ENCODE data around the gene CDC42EP3. TPM values are rescaled to one million over a fixed set of nuclear protein-coding genes. Genes with fewer than 3 reads are reported as not detected.

The CDC42EP3 gene
- total and polyA plus RNA-seq, 12 donors: 4.2 to 30.2 (median 10.7) TPM

GRCh38 chr2:37667704-37668103 lies 3.7 kb downstream of the CDC42EP3 start:
- Histone ChIP-seq H3K9me3 (replicated peaks in 1 of 3) (no peaks in the 10 kb centered on the region), H3K27ac (no peak overlapping the region), H3K27me3 (no peaks in the 10 kb centered on the region), H3K36me3 (replicated peaks in 1 of 2) (no peaks in the 10 kb centered on the region), H3K4me1 (replicated peaks in 1 of 2) (peaks cover 0 to 26% of the 10 kb centered on the region in 2 donors), H3K4me3 (peak overlapping the region in 1 of 4 donors; percentile 33)
- intact Hi-C loops (cut with DNase I): loop anchor here in 1 of 2 donors (10.0 kb wide), 1 partner anchor 253 kb away; no protein-coding TSS in a partner anchor
- DNase-seq: no peak
- WGBS, 4 donors: 61 to 70% (median 65%) methylated on average over 2 of the region's 2 CpGs
- TF ChIP-seq, protein P1, sequence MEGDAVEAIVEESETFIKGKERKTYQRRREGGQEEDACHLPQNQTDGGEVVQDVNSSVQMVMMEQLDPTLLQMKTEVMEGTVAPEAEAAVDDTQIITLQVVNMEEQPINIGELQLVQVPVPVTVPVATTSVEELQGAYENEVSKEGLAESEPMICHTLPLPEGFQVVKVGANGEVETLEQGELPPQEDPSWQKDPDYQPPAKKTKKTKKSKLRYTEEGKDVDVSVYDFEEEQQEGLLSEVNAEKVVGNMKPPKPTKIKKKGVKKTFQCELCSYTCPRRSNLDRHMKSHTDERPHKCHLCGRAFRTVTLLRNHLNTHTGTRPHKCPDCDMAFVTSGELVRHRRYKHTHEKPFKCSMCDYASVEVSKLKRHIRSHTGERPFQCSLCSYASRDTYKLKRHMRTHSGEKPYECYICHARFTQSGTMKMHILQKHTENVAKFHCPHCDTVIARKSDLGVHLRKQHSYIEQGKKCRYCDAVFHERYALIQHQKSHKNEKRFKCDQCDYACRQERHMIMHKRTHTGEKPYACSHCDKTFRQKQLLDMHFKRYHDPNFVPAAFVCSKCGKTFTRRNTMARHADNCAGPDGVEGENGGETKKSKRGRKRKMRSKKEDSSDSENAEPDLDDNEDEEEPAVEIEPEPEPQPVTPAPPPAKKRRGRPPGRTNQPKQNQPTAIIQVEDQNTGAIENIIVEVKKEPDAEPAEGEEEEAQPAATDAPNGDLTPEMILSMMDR (IDR thresholded peaks at IDR 0.05): no peak
- no peak for TF ChIP-seq POLR2A (IDR thresholded peaks at IDR 0.05)

GRCh38 chr2:37666772-37667171 lies 4.7 kb downstream of the CDC42EP3 start:
- Histone ChIP-seq H3K27me3 (no peaks in the 10 kb centered on the region), H3K4me3 (no peak overlapping the region), H3K4me1 (replicated peaks in 1 of 2) (peaks cover 0 to 26% of the 10 kb centered on the region in 2 donors), H3K27ac (peak overlapping the region in 1 of 5 donors; percentile 15), H3K36me3 (replicated peaks in 1 of 2) (no peaks in the 10 kb centered on the region), H3K9me3 (replicated peaks in 1 of 3) (no peaks in the 10 kb centered on the region)
- TF ChIP-seq, protein P1 (IDR thresholded peaks at IDR 0.05): no peak
- TF ChIP-seq POLR2A (IDR thresholded peaks at IDR 0.05): no peak
- no peak for DNase-seq
- intact Hi-C loops (cut with DNase I): loop anchor here in 1 of 2 donors (10.0 kb wide), 1 partner anchor 252 kb away; no protein-coding TSS in a partner anchor
- WGBS, 4 donors: 55 to 93% (median 86%) methylated on average over 1 to 2 of the region's 2 CpGs

GRCh38 chr2:37665604-37666362 lies 5.7 kb downstream of the CDC42EP3 start:
- Histone ChIP-seq H3K9me3 (replicated peaks in 1 of 3) (no peaks in the 10 kb centered on the region), H3K27ac (peak overlapping the region in 2 of 5 donors; percentile 31 to 53), H3K36me3 (replicated peaks in 1 of 2) (no peaks in the 10 kb centered on the region), H3K27me3 (no peaks in the 10 kb centered on the region), H3K4me1 (replicated peaks in 1 of 2) (peaks cover 0 to 21% of the 10 kb centered on the region in 2 donors), H3K4me3 (no peak overlapping the region)
- intact Hi-C loops (cut with DNase I): loop anchor here in 1 of 2 donors (10.0 kb wide), 1 partner anchor 251 kb away; no protein-coding TSS in a partner anchor
- no peak for DNase-seq
- 65 to 73% (median 68%) methylated on average over 11 of the region's 11 CpGs for WGBS, 4 donors
- TF ChIP-seq POLR2A (IDR thresholded peaks at IDR 0.05): no peak
- TF ChIP-seq, protein P1 (IDR thresholded peaks at IDR 0.05): no peak

DNA sequence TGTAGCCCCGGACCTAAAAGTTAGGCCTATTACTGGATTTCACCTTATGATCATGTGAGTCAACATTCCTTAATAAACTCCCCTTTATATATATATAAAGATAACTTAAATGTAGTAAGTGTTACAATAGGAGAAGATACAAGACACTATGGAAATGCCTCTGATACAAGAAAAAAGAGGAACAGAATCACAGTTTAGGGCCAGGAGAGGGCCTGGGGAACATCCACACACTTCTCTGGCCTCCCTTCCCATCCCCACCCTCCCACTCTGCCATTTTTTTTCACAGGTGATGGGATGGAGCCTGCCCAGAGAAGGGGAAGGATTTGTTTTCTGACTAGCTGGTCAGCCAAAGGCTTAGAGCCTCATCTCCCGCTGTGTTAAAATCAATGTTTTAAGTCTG lies 6.4 kb downstream of the CDC42EP3 start:
- DNase-seq: no peak
- WGBS, 4 donors: 84 to 89% (median 86%) methylated on average over 2 of the region's 2 CpGs
- H3K9me3 ChIP-seq (replicated peaks in 1 of 3): no peaks in the 10 kb centered on the region
- no peaks in the 10 kb centered on the region for H3K36me3 ChIP-seq (replicated peaks in 1 of 2)
- no peak for TF ChIP-seq POLR2A (IDR thresholded peaks at IDR 0.05)
- H3K4me3 ChIP-seq: no peak overlapping the region
- H3K27me3 ChIP-seq: no peaks in the 10 kb centered on the region
- intact Hi-C loops (cut with DNase I): loop anchor here in 1 of 2 donors (10.0 kb wide), 1 partner anchor 250 kb away; no protein-coding TSS in a partner anchor
- H3K4me1 ChIP-seq (replicated peaks in 1 of 2): peaks cover 0 to 22% of the 10 kb centered on the region in 2 donors
- peak overlapping the region in 1 of 5 donors; percentile 31 for H3K27ac ChIP-seq

Data from adrenal gland (tissue), 12 donors.